Measurements from ENCODE around the gene MOCS1. TPM values are rescaled to one million over a fixed set of nuclear protein-coding genes. Genes with fewer than 3 reads are reported as not detected.

MOCS1 gene
- total and polyA plus RNA-seq, 9 donors, result 4.5 to 7.6 (median 5.8) TPM

- no peaks in the 10 kb centered on the region for H3K27me3 ChIP-seq (ENCODE audit: control insufficient read depth, insufficient read depth, low read length)
- DNase-seq, result no peak
- H3K4me1 ChIP-seq (ENCODE audit: control insufficient read depth, insufficient read depth, low read length), result peaks cover 95% of the 10 kb centered on the region
- no peaks in the 10 kb centered on the region for H3K9me3 ChIP-seq (replicated peaks; ENCODE audit: control insufficient read depth, low read depth, low read length)
- H3K36me3 ChIP-seq (ENCODE audit: control insufficient read depth, insufficient read depth, low read length), result peaks cover 8% of the 10 kb centered on the region
- H3K4me3 ChIP-seq (ENCODE audit: low read length), result no peak overlapping the region
- 75% methylated on average over 4 of the region's 5 CpGs for WGBS (ENCODE audit: insufficient coverage)
- H3K27ac ChIP-seq (ENCODE audit: low read length), result peak overlapping the region; percentile 6
These were observed 49.6 kb downstream of the MOCS1 start for GRCh38 chr6:39884696-39885095.

DNA sequence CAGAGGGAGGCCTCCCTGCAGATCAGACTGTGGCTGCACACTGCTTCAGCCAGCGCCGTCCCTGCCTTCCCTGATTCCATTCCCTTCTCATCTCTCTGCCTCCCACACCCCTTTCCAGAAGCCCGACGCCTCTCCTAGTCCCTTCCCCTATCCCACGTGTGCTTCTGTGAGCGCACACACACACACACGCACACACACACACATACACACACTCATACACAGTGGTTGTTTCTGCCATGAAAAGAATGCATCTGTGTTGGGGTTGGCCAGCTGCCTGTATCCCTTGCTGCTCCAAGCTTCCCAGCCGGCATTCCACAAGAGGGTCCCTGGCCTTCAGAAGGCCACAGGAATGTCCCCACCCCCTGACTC lies 51.7 kb downstream of the MOCS1 start:
- Histone ChIP-seq H3K36me3 (ENCODE audit: control insufficient read depth, insufficient read depth, low read length) (peaks cover 29% of the 10 kb centered on the region), H3K27ac (ENCODE audit: low read length) (peak overlapping the region; percentile 82), H3K4me3 (ENCODE audit: low read length) (no peak overlapping the region), H3K4me1 (ENCODE audit: control insufficient read depth, insufficient read depth, low read length) (peaks cover 87% of the 10 kb centered on the region), H3K27me3 (ENCODE audit: control insufficient read depth, insufficient read depth, low read length) (no peaks in the 10 kb centered on the region), H3K9me3 (replicated peaks; ENCODE audit: control insufficient read depth, low read depth, low read length) (no peaks in the 10 kb centered on the region)
- WGBS (ENCODE audit: insufficient coverage), result 13% methylated on average over 3 of the region's 8 CpGs
- peak; percentile 91 for DNase-seq

DNA sequence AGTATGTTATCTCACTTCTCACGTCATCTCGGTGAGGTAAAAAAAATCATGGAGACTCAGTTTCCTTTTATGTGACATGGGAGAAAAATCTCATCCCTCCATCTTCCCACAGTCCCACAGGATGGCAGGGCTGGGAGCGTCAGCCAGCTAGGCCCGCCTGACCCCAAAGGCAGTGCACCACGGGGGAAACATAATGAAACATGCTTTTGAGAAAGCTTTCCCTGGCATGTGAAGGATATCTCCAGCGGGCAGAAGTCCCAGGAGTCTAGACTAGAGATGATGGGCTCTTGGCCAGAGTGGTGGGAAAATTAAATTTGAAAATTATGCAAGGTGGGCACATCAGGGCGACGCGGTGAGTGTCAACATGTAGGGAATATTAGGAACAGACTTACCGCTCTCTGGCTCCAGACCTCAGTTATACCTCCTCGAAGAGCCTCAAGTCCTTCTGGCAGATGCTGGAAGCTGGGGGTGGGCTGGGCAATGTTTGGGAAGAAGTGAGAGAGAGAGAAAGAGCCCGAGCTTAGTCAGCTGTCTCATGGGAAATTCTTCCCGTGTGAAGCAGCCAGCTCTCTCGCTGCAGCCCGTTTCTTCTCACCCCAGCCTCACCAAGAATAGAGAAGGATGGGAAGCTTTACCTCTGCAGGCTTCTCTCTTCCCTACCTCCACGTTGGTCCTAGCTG lies 52.3 kb downstream of the MOCS1 start:
- H3K4me3 ChIP-seq (ENCODE audit: low read length), result no peak overlapping the region
- 70% methylated on average over 5 of the region's 16 CpGs for WGBS (ENCODE audit: insufficient coverage)
- H3K9me3 ChIP-seq (replicated peaks; ENCODE audit: control insufficient read depth, low read depth, low read length), result no peaks in the 10 kb centered on the region
- peak overlapping the region; percentile 82 for H3K27ac ChIP-seq (ENCODE audit: low read length)
- H3K27me3 ChIP-seq (ENCODE audit: control insufficient read depth, insufficient read depth, low read length), result no peaks in the 10 kb centered on the region
- H3K4me1 ChIP-seq (ENCODE audit: control insufficient read depth, insufficient read depth, low read length), result peaks cover 84% of the 10 kb centered on the region
- DNase-seq, result peak; percentile 69
- H3K36me3 ChIP-seq (ENCODE audit: control insufficient read depth, insufficient read depth, low read length), result peaks cover 35% of the 10 kb centered on the region

DNA sequence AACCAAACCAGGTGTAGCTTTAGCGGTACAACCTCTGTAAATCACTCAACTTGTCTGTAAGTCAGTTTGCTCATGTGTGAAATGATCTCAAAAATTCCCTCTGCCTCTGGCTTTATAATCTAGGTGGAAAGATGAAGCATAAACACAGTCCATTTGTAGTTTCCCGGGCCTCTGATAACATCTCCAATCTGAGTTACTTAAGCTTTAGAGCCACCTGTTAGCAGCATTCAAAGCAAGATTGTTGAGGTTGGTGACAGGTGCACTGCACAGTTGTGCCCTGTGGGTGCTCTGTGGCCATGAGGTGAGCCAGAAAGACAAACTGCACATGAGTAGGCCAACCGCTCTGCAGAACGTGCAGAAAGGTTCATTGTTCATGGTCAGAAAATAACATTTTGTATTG lies 53.7 kb downstream of the MOCS1 start:
- DNase-seq, result peak; percentile 66
- peak overlapping the region; percentile 75 for H3K27ac ChIP-seq (ENCODE audit: low read length)
- WGBS (ENCODE audit: insufficient coverage), result 80% methylated on average over 1 of the region's 4 CpGs

GRCh38 chr6:39879535-39879934 lies 54.7 kb downstream of the MOCS1 start:
- no peak overlapping the region for H3K27ac ChIP-seq (ENCODE audit: low read length)
- no peak for DNase-seq
- peaks cover 46% of the 10 kb centered on the region for H3K36me3 ChIP-seq (ENCODE audit: control insufficient read depth, insufficient read depth, low read length)
- peaks cover 65% of the 10 kb centered on the region for H3K4me1 ChIP-seq (ENCODE audit: control insufficient read depth, insufficient read depth, low read length)
- no peaks in the 10 kb centered on the region for H3K27me3 ChIP-seq (ENCODE audit: control insufficient read depth, insufficient read depth, low read length)
- no peaks in the 10 kb centered on the region for H3K9me3 ChIP-seq (replicated peaks; ENCODE audit: control insufficient read depth, low read depth, low read length)
- H3K4me3 ChIP-seq (ENCODE audit: low read length), result no peak overlapping the region
- 86% methylated on average over 2 of the region's 3 CpGs for WGBS (ENCODE audit: insufficient coverage)

More for the DNA sequence above, 53.7 kb downstream of the MOCS1 start:
- no peaks in the 10 kb centered on the region for H3K9me3 ChIP-seq (replicated peaks; ENCODE audit: control insufficient read depth, low read depth, low read length)
- H3K36me3 ChIP-seq (ENCODE audit: control insufficient read depth, insufficient read depth, low read length), result peaks cover 40% of the 10 kb centered on the region
- H3K27me3 ChIP-seq (ENCODE audit: control insufficient read depth, insufficient read depth, low read length), result no peaks in the 10 kb centered on the region
- H3K4me1 ChIP-seq (ENCODE audit: control insufficient read depth, insufficient read depth, low read length), result peaks cover 75% of the 10 kb centered on the region
- H3K4me3 ChIP-seq (ENCODE audit: low read length), result no peak overlapping the region

DNA sequence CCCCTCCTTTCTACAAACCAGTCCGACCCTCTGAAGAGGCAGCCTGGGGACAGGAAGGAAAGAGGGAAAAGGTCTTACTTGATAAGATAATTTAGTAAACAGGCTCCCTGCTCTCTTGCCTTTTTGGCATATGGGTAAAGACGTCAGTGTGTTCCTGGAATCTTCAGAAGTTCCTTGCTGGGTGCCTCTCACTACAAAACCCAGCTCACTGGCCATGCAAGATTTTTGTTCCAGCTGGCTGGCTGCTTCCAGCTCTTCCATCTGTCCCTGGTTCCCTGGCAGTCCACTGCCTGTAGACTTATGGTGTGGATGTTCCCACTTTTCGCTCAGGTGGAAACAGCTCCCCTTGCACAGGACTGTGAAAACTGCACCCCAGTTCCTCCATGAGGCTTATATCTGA lies 57.4 kb downstream of the MOCS1 start:
- DNase-seq, result no peak
- H3K27ac ChIP-seq (ENCODE audit: low read length), result no peak overlapping the region
- no peaks in the 10 kb centered on the region for H3K9me3 ChIP-seq (replicated peaks; ENCODE audit: control insufficient read depth, low read depth, low read length)
- no peaks in the 10 kb centered on the region for H3K27me3 ChIP-seq (ENCODE audit: control insufficient read depth, insufficient read depth, low read length)
- peaks cover 38% of the 10 kb centered on the region for H3K4me1 ChIP-seq (ENCODE audit: control insufficient read depth, insufficient read depth, low read length)
- H3K4me3 ChIP-seq (ENCODE audit: low read length), result no peak overlapping the region
- WGBS (ENCODE audit: insufficient coverage), result 92% methylated on average over 2 of the region's 3 CpGs
- H3K36me3 ChIP-seq (ENCODE audit: control insufficient read depth, insufficient read depth, low read length), result peaks cover 65% of the 10 kb centered on the region

GRCh38 chr6:39876111-39876510 lies 58.2 kb downstream of the MOCS1 start:
- Histone ChIP-seq H3K27ac (ENCODE audit: low read length) (no peak overlapping the region), H3K9me3 (replicated peaks; ENCODE audit: control insufficient read depth, low read depth, low read length) (no peaks in the 10 kb centered on the region), H3K27me3 (ENCODE audit: control insufficient read depth, insufficient read depth, low read length) (no peaks in the 10 kb centered on the region), H3K4me1 (ENCODE audit: control insufficient read depth, insufficient read depth, low read length) (peaks cover 31% of the 10 kb centered on the region), H3K4me3 (ENCODE audit: low read length) (no peak overlapping the region), H3K36me3 (ENCODE audit: control insufficient read depth, insufficient read depth, low read length) (peaks cover 72% of the 10 kb centered on the region)
- no peak for DNase-seq

- Histone ChIP-seq H3K9me3 (replicated peaks; ENCODE audit: control insufficient read depth, low read depth, low read length) (no peaks in the 10 kb centered on the region), H3K4me3 (ENCODE audit: low read length) (no peak overlapping the region), H3K27ac (ENCODE audit: low read length) (no peak overlapping the region), H3K36me3 (ENCODE audit: control insufficient read depth, insufficient read depth, low read length) (peaks cover 77% of the 10 kb centered on the region), H3K27me3 (ENCODE audit: control insufficient read depth, insufficient read depth, low read length) (no peaks in the 10 kb centered on the region), H3K4me1 (ENCODE audit: control insufficient read depth, insufficient read depth, low read length) (peaks cover 8% of the 10 kb centered on the region)
- no peak for DNase-seq
- 90% methylated on average over 2 of the region's 3 CpGs for WGBS (ENCODE audit: insufficient coverage)
These were observed 60.8 kb downstream of the MOCS1 start for GRCh38 chr6:39873439-39873838.

DNA sequence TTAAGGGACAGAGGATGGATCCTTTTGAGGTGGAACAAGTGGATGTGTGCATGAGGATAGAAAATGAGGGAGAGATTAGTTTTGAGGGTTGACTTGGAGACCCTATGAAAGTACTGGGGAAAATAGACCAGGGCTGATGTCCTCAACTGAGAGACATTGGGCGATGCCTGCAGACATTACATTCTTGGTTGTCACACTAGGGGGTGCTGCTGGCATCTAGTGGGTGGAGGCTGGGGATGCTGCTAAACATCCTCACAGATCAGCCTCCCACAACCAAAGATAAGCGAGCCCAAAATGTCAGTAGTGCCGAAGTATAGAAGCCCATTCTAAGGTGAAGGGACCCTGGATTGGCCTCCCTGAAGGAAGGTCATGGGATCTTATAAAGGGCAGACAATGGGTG lies 63.3 kb downstream of the MOCS1 start:
- DNase-seq, result no peak
- Histone ChIP-seq H3K4me1 (ENCODE audit: control insufficient read depth, insufficient read depth, low read length) (no peaks in the 10 kb centered on the region), H3K4me3 (ENCODE audit: low read length) (no peak overlapping the region), H3K27ac (ENCODE audit: low read length) (no peak overlapping the region), H3K36me3 (ENCODE audit: control insufficient read depth, insufficient read depth, low read length) (peaks cover 69% of the 10 kb centered on the region), H3K27me3 (ENCODE audit: control insufficient read depth, insufficient read depth, low read length) (no peaks in the 10 kb centered on the region), H3K9me3 (replicated peaks; ENCODE audit: control insufficient read depth, low read depth, low read length) (no peaks in the 10 kb centered on the region)
- WGBS (ENCODE audit: insufficient coverage), result no CpG with 5 or more reads among the region's 3 CpGs

DNA sequence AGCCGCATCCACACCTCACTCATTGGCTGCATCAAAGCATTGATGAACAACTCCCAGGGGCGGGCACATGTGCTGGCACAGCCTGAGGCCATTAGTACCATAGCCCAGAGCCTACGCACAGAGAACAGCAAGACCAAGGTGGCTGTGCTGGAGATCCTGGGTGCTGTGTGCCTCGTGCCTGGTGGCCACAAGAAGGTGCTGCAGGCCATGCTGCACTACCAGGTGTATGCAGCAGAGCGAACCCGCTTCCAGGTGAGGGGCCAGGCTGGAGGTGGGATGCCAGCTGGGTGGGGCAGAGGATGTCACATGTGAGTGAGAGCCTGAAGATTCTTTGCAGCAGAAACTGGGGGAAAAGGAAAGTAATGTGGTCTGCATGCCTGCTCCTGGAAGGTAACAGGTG lies 66.7 kb downstream of the MOCS1 start:
- no peak overlapping the region for H3K4me3 ChIP-seq (ENCODE audit: low read length)
- WGBS (ENCODE audit: insufficient coverage), result 86% methylated on average over 6 of the region's 6 CpGs
- H3K27me3 ChIP-seq (ENCODE audit: control insufficient read depth, insufficient read depth, low read length), result no peaks in the 10 kb centered on the region
- no peak overlapping the region for H3K27ac ChIP-seq (ENCODE audit: low read length)
- peaks cover 3% of the 10 kb centered on the region for H3K4me1 ChIP-seq (ENCODE audit: control insufficient read depth, insufficient read depth, low read length)
- no peak for DNase-seq
- H3K9me3 ChIP-seq (replicated peaks; ENCODE audit: control insufficient read depth, low read depth, low read length), result no peaks in the 10 kb centered on the region
- peaks cover 61% of the 10 kb centered on the region for H3K36me3 ChIP-seq (ENCODE audit: control insufficient read depth, insufficient read depth, low read length)
